HepG2 (cell line): ENCODE results near the gene TTC38. TPM values are rescaled to one million over a fixed set of nuclear protein-coding genes. Genes with fewer than 3 reads are reported as not detected.
A peak's percentile ranks its signal among the peaks of the same experiment; 100 is the strongest.

Experiments
- AHR ChIP-seq: IDR thresholded peaks from 2 replicates; pipeline ENCODE4 v1.6.1; 2018; ENCODE audit warnings: missing genetic modification reagents, missing compliant biosample characterization
- ARNT2 ChIP-seq: sonication (generic); formaldehyde crosslinking; IDR thresholded peaks from 2 replicates; pipeline ENCODE4 v1.8.0; 2022; ENCODE audit warnings: mild to moderate bottlenecking, low read depth, missing genetic modification reagents, moderate library complexity
- CBX2 ChIP-seq, 2 experiments: fragments of 200-600 bp in 1 of 2; sonication (generic); formaldehyde crosslinking in 1 of 2; IDR thresholded peaks; 2 replicates each; pipeline versions ENCODE4 v1.7.0 to v1.8.1; 2018 to 2022; ENCODE audit warnings: low read depth in 2 of 2, low read length in 1 of 2, mild to moderate bottlenecking in 1 of 2, missing genetic modification reagents in 1 of 2
- CERS6 ChIP-seq: sonication (generic); formaldehyde crosslinking; IDR thresholded peaks from 2 replicates; pipeline ENCODE4 v1.5.0; 2020; ENCODE audit warnings: missing genetic modification reagents
- CREB1 ChIP-seq, 2 experiments: fragments of 450-650 bp in 1 of 2; IDR thresholded peaks; 2 replicates each; pipeline ENCODE4 v1.6.1; 2016 to 2017; ENCODE audit warnings: control low read depth in 1 of 2, mild to moderate bottlenecking in 1 of 2, missing compliant biosample characterization in 1 of 2, missing genetic modification characterization in 1 of 2
- GABPB1 ChIP-seq: IDR thresholded peaks from 2 replicates; pipeline ENCODE4 v1.6.1; 2016; ENCODE audit warnings: mild to moderate bottlenecking, missing genetic modification reagents, moderate library complexity, missing compliant biosample characterization
- HDAC6 ChIP-seq: fragments of 200-600 bp; sonication (generic); IDR thresholded peaks from 2 replicates; pipeline ENCODE4 v1.7.0; 2017; ENCODE audit warnings: mild to moderate bottlenecking, antibody characterized with exemption, low read length, low read depth
- ISL2 ChIP-seq: sonication (generic); formaldehyde crosslinking; IDR thresholded peaks from 2 replicates; pipeline ENCODE4 v1.5.0; 2020; ENCODE audit warnings: missing genetic modification reagents
- KDM1A ChIP-seq: IDR thresholded peaks from 2 replicates; pipeline ENCODE4 v1.6.1; 2016; ENCODE audit warnings: missing compliant biosample characterization
- MXD1 ChIP-seq: sonication (generic); formaldehyde crosslinking; IDR thresholded peaks from 2 replicates; pipeline ENCODE4 v1.4.0; 2020; ENCODE audit warnings: mild to moderate bottlenecking, missing genetic modification reagents
- NKX3-1 ChIP-seq: sonication (generic); formaldehyde crosslinking; IDR thresholded peaks from 2 replicates; pipeline ENCODE4 v1.5.0; 2020; ENCODE audit warnings: missing genetic modification reagents
- NR3C1 ChIP-seq: sonication (generic); formaldehyde crosslinking; IDR thresholded peaks from 2 replicates; pipeline ENCODE4 v1.4.0; 2020; ENCODE audit warnings: missing genetic modification reagents
- PHF8 ChIP-seq: sonication (generic); formaldehyde crosslinking; IDR thresholded peaks from 2 replicates; pipeline ENCODE4 v1.5.0; 2020; ENCODE audit warnings: missing genetic modification reagents
- RORA ChIP-seq: sonication (generic); formaldehyde crosslinking; IDR thresholded peaks from 2 replicates; pipeline ENCODE4 v1.5.0; 2020; ENCODE audit warnings: mild to moderate bottlenecking, missing genetic modification reagents, moderate library complexity
- SETDB1 ChIP-seq: sonication (generic); formaldehyde crosslinking; IDR thresholded peaks from 2 replicates; pipeline ENCODE4 v1.5.1; 2020; ENCODE audit warnings: missing genetic modification reagents, mild to moderate bottlenecking, borderline replicate concordance
- SYNCRIP ChIP-seq: fragments of 200-400 bp; formaldehyde crosslinking; IDR thresholded peaks from 2 replicates; pipeline ENCODE4 v1.6.1; 2018; ENCODE audit warnings: mild to moderate bottlenecking, low read depth, low read length; ENCODE audit not compliant: insufficient read depth
- ZEB1 ChIP-seq: IDR thresholded peaks from 2 replicates; pipeline ENCODE4 v1.6.1; 2012; ENCODE audit warnings: mild to moderate bottlenecking, low read depth, inconsistent platforms; ENCODE audit not compliant: insufficient replicate concordance
- ZFYVE20 ChIP-seq: sonication (generic); formaldehyde crosslinking; IDR thresholded peaks from 2 replicates; pipeline ENCODE4 v1.8.0; 2023; ENCODE audit warnings: low read depth, mild to moderate bottlenecking, moderate library complexity, missing genetic modification reagents, borderline replicate concordance
- ZNF343 ChIP-seq: sonication (generic); formaldehyde crosslinking; IDR thresholded peaks from 2 replicates; pipeline ENCODE4 v1.4.0; 2020; ENCODE audit warnings: mild to moderate bottlenecking, missing genetic modification reagents
- ZNF350 ChIP-seq: sonication (generic); formaldehyde crosslinking; IDR thresholded peaks from 2 replicates; pipeline ENCODE4 v1.4.0; 2020; ENCODE audit warnings: mild to moderate bottlenecking, low read depth, missing genetic modification reagents, borderline replicate concordance
- ZNF484 ChIP-seq: sonication (generic); formaldehyde crosslinking; IDR thresholded peaks from 2 replicates; pipeline ENCODE4 v1.5.1; 2020; ENCODE audit warnings: mild to moderate bottlenecking, low read depth, missing genetic modification reagents, borderline replicate concordance
- ZNF552 ChIP-seq: sonication (generic); formaldehyde crosslinking; IDR thresholded peaks from 2 replicates; pipeline ENCODE4 v1.9.0; 2022; ENCODE audit warnings: missing genetic modification reagents, mild to moderate bottlenecking, borderline replicate concordance
- ZNF777 ChIP-seq: sonication (generic); formaldehyde crosslinking; IDR thresholded peaks from 2 replicates; pipeline ENCODE4 v1.4.0; 2020; ENCODE audit warnings: missing genetic modification reagents
- polyA plus RNA-seq, 8 experiments: library from polyadenylated mRNA; depleted of rRNA in 3 of 8; stranded (reverse) in 7 of 8; unstranded in 1 of 8; fragments of >200 nt; fragmentation: Illumina TruSeq in 4 of 8; extraction: Trizol in 4 of 8; gene quantifications; 2 replicates each; pipeline versions ENCODE4 v1.2.1 to v1.2.3, GENCODE V29; 2011 to 2016; ENCODE audit warnings: low read depth in 4 of 8, missing spikeins in 1 of 8, mixed read lengths in 1 of 8; ENCODE audit not compliant: insufficient read depth in 1 of 8
- total RNA-seq, 5 experiments: library from RNA; depleted of rRNA; stranded (reverse); fragments of >200 nt; fragmentation: Illumina TruSeq; extraction: Trizol; gene quantifications; 2 replicates each; pipeline ENCODE4 v1.2.3, GENCODE V29; 2016; ENCODE audit warnings: low read depth in 1 of 5
- TF ChIP-seq, protein P1 (sequence below): sonication (generic); formaldehyde crosslinking; conservative IDR thresholded peaks from 2 replicates; pipeline ENCODE4 v1.8.0; 2022; ENCODE audit warnings: mild to moderate bottlenecking, moderate library complexity, missing genetic modification reagents
- TF ChIP-seq, protein P2 (sequence below): fragments of 450-650 bp; IDR thresholded peaks from 2 replicates; pipeline ENCODE4 v1.6.1; 2017

Gene TTC38
- total and polyA plus RNA-seq, 2 of the 13 experiments (the other 11 are each of a cell fraction or from before 2014, with no cell fraction given): 101 to 105 TPM

DNA sequence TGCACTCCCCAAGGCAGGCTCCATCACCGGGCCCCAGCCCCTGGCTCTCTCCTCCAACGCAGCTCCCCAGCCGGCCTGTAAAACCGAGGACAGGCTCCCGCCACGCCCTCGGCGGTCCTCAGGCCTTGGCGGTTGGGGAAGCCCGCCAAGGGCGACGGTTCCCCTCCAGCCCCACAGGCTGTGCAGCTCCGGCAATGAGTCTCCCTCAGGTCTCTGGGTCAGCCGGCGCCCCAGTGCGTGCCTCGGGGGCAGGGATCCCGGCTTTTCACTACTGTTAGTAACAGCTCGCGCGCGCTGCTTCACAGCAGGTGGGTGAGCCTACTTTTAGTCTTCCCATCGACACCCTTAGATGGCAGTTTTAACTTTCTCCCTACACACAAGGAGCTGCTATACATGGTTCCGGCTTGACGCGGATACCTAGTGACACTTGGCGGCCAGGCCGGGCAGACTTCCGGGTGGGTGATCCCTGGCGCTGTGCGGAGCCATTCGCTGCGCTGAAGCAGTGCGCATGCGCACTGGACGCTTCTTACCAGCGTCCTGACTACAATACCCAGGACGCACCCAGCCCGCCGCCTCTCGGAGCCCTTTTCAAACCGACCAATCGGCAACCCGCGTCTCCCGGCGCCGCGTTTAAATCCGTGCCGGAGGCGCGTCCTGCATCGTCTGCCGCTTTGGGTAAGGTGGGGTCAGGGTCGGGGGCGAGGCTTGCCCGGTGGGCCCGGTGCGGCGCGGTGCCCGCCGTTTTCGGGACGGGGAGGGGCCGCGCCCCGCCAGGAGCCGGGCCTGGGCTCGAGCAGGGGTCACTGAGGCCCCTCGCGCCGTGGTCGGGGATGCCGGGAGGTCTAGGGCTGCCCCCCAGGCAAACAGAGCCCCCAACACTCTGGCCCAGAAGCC lies 28.7 kb downstream of the TTC38 start, which contains the start of gene GTSE1 (continued):
- peak; percentile 92 for TF ChIP-seq GABPB1 (CRISPR knock-in tag)
- TF ChIP-seq ISL2 (CRISPR knock-in tag): peak; percentile 42; the same call in 1 of the 2 replicates
- TF ChIP-seq ZNF777: no peak; the same call in none of the 2 replicates
- peak; percentile 45; the same call in 1 of the 2 replicates for TF ChIP-seq ZNF484 (CRISPR knock-in tag)
- TF ChIP-seq ARNT2: peak; percentile 100
- no peak for TF ChIP-seq ZEB1
- no peak for TF ChIP-seq KDM1A (CRISPR knock-in tag)
- TF ChIP-seq CREB1 (IDR thresholded peaks at IDR 0.05): peak; percentile 36; the same call in 1 of the 2 replicates
- TF ChIP-seq CREB1 (CRISPR knock-in tag; IDR thresholded peaks at IDR 0.05): peak; percentile 54
- TF ChIP-seq SETDB1 (CRISPR knock-in tag): no peak
- TF ChIP-seq AHR (CRISPR knock-in tag): no peak
- no peak for TF ChIP-seq RORA
- TF ChIP-seq NKX3-1: no peak; the same call in 1 of the 2 replicates
- no peak; the same call in 1 of the 2 replicates for TF ChIP-seq MXD1 (CRISPR knock-in tag)
- no peak for TF ChIP-seq HDAC6
- TF ChIP-seq ZNF552 (CRISPR knock-in tag): peak; percentile 69; the same call in 1 of the 2 replicates
- TF ChIP-seq ZNF343 (CRISPR knock-in tag): peak; percentile 54; the same call in 1 of the 2 replicates
- peak; percentile 59 for TF ChIP-seq PHF8 (CRISPR knock-in tag)
- TF ChIP-seq ZNF350 (CRISPR knock-in tag): peak; percentile 59; the same call in 1 of the 2 replicates
- TF ChIP-seq NR3C1 (CRISPR knock-in tag): no peak
- TF ChIP-seq CERS6: no peak
- TF ChIP-seq ZFYVE20 (CRISPR knock-in tag): peak; percentile 93; the same call in 1 of the 2 replicates
- no peak for TF ChIP-seq SYNCRIP
- TF ChIP-seq, protein P1, sequence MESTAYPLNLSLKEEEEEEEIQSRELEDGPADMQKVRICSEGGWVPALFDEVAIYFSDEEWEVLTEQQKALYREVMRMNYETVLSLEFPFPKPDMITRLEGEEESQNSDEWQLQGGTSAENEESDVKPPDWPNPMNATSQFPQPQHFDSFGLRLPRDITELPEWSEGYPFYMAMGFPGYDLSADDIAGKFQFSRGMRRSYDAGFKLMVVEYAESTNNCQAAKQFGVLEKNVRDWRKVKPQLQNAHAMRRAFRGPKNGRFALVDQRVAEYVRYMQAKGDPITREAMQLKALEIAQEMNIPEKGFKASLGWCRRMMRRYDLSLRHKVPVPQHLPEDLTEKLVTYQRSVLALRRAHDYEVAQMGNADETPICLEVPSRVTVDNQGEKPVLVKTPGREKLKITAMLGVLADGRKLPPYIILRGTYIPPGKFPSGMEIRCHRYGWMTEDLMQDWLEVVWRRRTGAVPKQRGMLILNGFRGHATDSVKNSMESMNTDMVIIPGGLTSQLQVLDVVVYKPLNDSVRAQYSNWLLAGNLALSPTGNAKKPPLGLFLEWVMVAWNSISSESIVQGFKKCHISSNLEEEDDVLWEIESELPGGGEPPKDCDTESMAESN (CRISPR knock-in tag): peak; percentile 92
- TF ChIP-seq, protein P2, sequence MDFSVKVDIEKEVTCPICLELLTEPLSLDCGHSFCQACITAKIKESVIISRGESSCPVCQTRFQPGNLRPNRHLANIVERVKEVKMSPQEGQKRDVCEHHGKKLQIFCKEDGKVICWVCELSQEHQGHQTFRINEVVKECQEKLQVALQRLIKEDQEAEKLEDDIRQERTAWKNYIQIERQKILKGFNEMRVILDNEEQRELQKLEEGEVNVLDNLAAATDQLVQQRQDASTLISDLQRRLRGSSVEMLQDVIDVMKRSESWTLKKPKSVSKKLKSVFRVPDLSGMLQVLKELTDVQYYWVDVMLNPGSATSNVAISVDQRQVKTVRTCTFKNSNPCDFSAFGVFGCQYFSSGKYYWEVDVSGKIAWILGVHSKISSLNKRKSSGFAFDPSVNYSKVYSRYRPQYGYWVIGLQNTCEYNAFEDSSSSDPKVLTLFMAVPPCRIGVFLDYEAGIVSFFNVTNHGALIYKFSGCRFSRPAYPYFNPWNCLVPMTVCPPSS: no peak
- no peak for TF ChIP-seq CBX2 (IDR thresholded peaks at IDR 0.05; ENCODE audit: low read depth, low read length)
- 0 out of 2 replicates have a peak, but pooled peaks have one; percentile 28 for TF ChIP-seq CBX2 (CRISPR knock-in tag; IDR thresholded peaks at IDR 0.05; ENCODE audit: low read depth)
